ENCODE results near the gene CISD2.
"Not testable (repeated sequence)": the region's sequence is repeated elsewhere in the genome, so short reads cannot be mapped to it uniquely, and the experiment has no call there.

The CISD2 gene

GRCh38 chr4:102935716-102936115 lies 66.9 kb downstream of the CISD2 start:
- no peak for DNase-seq

- not testable (repeated sequence) for DNase-seq
These were observed 69.3 kb downstream of the CISD2 start for GRCh38 chr4:102938063-102938462.
